Peyer's patch (tissue), 4 donors: ENCODE data around the gene ERC2. TPM values are rescaled to one million over a fixed set of nuclear protein-coding genes. Genes with fewer than 3 reads are reported as not detected.

ENCODE experiments used
- DNase-seq, 3 donors: peaks; one replicate each; pipeline ENCODE4 v3.0.0-alpha.2; 2017 to 2019
- H3K27ac ChIP-seq, 4 donors: fragments of 200-600 bp; sonication (generic); one replicate each; pipeline ENCODE4 v1.5.1; 2016 to 2019
- H3K27me3 ChIP-seq, 2 donors: fragments of 200-600 bp; sonication (generic); one replicate each; pipeline ENCODE4 v1.5.1; 2019
- H3K36me3 ChIP-seq, 3 donors: fragments of 200-600 bp; sonication (generic); one replicate each; pipeline ENCODE4 v1.5.1; 2016 to 2019
- H3K4me1 ChIP-seq, 4 donors: fragments of 200-600 bp; sonication (generic); one replicate each; pipeline ENCODE4 v1.5.1; 2016 to 2019
- H3K4me3 ChIP-seq, 4 donors: fragments of 200-600 bp; sonication (generic); 1 replicate in 3 of 4; 2 replicates in 1 of 4; pipeline ENCODE4 v1.5.1; 2016 to 2019; ENCODE audit warnings: mild to moderate bottlenecking in 1 of 4
- H3K9me3 ChIP-seq, 4 donors: fragments of 200-600 bp; sonication (generic); one replicate each; pipeline ENCODE4 v1.5.1; 2016 to 2019; ENCODE audit warnings: mild to moderate bottlenecking in 1 of 4
- POLR2A ChIP-seq, 2 donors: fragments of 450-650 bp; IDR thresholded peaks; one replicate each; pipeline ENCODE4 v1.5.1; 2017; ENCODE audit warnings: antibody characterized with exemption in 2 of 2, mild to moderate bottlenecking in 2 of 2, moderate library complexity in 2 of 2
- total RNA-seq, 4 donors: library from RNA; depleted of rRNA; stranded (reverse); fragments of >200 nt; gene quantifications; one replicate each; pipeline ENCODE4 v1.1.0, GENCODE V29; 2016
- TF ChIP-seq, protein P1 (sequence below), 6 experiments: fragments of 450-650 bp in 4 of 6; fragments of 200-600 bp in 2 of 6; sonication (generic) in 1 of 6; IDR thresholded peaks; one replicate each; pipeline ENCODE4 v1.5.1; 2017 to 2019; ENCODE audit warnings: antibody characterized with exemption in 6 of 6, mild to moderate bottlenecking in 3 of 6, moderate library complexity in 1 of 6

The ERC2 gene
- total RNA-seq, 4 donors from 2014 or later: 0.18 to 0.83 TPM; not detected in 2

DNA sequence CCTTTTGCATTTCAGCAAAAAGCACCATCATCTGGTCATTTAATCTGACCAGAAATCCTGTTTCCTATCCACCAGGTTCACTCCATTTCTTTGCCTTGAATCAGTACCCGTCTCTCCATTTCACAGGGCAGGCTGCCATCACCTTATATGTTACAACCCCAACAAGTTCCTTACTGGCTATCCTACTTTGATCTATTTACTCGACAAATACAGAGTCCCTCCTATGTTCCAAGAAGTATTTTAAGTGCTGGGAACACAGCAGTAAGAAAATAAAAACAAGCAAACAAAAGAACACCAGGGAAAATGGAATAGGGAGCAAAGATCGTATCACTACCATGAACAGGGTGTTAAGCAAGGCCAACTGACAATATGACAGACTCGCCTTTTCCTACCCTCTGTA lies 685.9 kb downstream of the ERC2 start:
- Histone ChIP-seq H3K36me3 (no peaks in the 10 kb centered on the region), H3K27ac (no peak overlapping the region), H3K4me3 (no peak overlapping the region), H3K27me3 (no peaks in the 10 kb centered on the region), H3K9me3 (no peaks in the 10 kb centered on the region), H3K4me1 (no peaks in the 10 kb centered on the region)
- DNase-seq: no peak
- TF ChIP-seq, protein P1, sequence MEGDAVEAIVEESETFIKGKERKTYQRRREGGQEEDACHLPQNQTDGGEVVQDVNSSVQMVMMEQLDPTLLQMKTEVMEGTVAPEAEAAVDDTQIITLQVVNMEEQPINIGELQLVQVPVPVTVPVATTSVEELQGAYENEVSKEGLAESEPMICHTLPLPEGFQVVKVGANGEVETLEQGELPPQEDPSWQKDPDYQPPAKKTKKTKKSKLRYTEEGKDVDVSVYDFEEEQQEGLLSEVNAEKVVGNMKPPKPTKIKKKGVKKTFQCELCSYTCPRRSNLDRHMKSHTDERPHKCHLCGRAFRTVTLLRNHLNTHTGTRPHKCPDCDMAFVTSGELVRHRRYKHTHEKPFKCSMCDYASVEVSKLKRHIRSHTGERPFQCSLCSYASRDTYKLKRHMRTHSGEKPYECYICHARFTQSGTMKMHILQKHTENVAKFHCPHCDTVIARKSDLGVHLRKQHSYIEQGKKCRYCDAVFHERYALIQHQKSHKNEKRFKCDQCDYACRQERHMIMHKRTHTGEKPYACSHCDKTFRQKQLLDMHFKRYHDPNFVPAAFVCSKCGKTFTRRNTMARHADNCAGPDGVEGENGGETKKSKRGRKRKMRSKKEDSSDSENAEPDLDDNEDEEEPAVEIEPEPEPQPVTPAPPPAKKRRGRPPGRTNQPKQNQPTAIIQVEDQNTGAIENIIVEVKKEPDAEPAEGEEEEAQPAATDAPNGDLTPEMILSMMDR (IDR thresholded peaks at IDR 0.05): no peak
- no peak for TF ChIP-seq POLR2A (IDR thresholded peaks at IDR 0.05)

DNA sequence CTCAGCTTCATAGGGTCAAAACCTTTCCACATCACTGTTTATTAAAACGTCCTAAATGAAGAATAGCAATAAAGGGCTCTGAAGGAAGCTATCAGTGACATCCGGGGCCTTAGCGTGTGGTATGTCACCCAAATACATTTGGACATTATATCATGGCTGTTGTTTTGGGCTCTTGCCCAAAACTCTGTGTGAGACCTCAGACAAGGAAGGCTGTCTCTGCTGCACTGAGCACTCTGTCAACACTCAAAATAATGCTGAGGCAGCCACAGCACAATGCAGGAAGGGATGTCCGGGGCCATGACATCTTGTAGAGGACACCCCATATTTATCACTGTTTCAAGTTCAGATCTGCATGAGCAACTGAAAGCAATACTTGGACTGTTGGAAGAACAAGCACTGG lies 687.4 kb downstream of the ERC2 start:
- Histone ChIP-seq H3K27ac (no peak overlapping the region), H3K4me1 (no peaks in the 10 kb centered on the region), H3K27me3 (no peaks in the 10 kb centered on the region), H3K9me3 (no peaks in the 10 kb centered on the region), H3K36me3 (no peaks in the 10 kb centered on the region), H3K4me3 (no peak overlapping the region)
- no peak for DNase-seq
- no peak for TF ChIP-seq POLR2A (IDR thresholded peaks at IDR 0.05)

DNA sequence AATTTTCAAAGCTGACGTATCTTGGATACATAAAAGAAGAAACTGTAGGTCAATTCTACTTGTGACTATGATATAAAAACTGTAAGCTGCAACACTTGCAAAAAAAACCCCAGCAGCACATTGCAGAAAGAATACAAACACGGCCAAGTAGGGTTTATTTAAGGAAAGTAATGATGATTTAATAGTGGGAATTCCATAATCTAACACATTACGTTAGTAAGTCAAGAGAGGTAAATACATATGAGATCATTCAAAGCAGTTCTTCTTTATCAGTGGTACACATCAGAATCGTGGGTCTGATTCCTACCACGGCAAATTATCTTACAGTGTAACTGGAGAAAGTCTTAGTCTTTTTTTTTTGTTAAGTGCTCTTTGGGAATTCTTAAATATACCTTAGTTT lies 688.7 kb downstream of the ERC2 start:
- TF ChIP-seq, protein P1 (IDR thresholded peaks at IDR 0.05): no peak
- TF ChIP-seq POLR2A (IDR thresholded peaks at IDR 0.05): no peak
- Histone ChIP-seq H3K4me1 (no peaks in the 10 kb centered on the region), H3K27me3 (no peaks in the 10 kb centered on the region), H3K36me3 (no peaks in the 10 kb centered on the region), H3K27ac (no peak overlapping the region), H3K9me3 (no peaks in the 10 kb centered on the region), H3K4me3 (no peak overlapping the region)
- DNase-seq: no peak

DNA sequence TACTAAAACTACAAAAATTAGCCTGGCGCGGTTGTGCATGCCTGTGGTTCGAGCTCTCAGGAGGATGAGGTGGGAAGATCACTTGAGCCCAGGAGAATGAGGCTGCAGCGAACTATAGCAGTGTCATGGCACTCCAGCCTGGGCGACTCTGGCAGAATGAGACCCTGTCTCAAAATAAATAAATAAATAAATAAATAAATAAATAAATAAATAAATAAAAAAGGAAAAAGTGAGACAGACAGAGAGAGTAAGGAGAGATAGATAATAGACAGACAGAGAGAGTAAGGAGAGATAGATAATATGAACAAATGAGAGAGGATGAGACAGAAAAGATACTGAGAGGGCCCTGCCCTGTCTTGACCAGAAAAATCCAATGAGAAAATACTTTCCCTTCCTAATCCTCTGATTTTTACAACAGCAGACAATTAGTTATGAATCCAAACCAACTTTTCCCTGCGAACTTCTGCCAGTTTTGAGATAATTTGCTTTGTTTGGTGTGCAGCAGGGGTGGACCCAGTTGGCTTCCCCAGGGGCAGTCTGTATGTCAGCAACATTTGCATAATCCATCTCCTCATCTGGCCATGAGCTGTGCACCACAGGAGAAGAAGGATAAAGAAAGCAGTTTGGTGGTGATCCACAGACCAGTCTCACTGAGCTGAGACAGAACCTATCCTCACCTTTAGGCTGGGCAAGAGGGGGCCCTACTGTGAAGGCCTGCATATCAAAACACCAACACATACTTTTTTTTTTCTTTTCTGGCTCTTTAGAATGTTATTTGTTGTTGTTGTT lies 692.7 kb downstream of the ERC2 start:
- Histone ChIP-seq H3K4me1 (no peaks in the 10 kb centered on the region), H3K9me3 (no peaks in the 10 kb centered on the region), H3K27me3 (no peaks in the 10 kb centered on the region), H3K27ac (no peak overlapping the region), H3K4me3 (no peak overlapping the region), H3K36me3 (no peaks in the 10 kb centered on the region)
- DNase-seq: no peak
- TF ChIP-seq, protein P1 (IDR thresholded peaks at IDR 0.05): no peak
- no peak for TF ChIP-seq POLR2A (IDR thresholded peaks at IDR 0.05)

DNA sequence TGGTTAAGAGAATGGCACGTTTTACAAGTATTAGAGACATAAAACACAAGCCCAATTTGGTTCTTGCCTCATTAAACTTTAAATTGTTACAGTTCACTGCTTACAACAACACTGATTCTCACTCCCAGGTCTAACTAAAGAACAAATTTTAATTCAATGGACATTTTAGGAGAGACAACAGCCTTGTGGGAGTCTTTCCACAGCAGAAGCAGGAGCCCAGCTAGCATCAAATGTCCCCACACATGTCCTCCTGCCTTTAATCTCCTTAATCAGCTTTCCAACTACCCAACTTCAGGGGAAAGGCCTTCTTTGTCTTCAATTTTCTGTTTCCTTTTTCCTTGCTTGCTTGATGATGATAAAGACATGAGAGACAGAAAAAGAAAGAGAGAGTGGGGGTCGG lies 693.4 kb downstream of the ERC2 start:
- no peaks in the 10 kb centered on the region for H3K4me1 ChIP-seq
- no peaks in the 10 kb centered on the region for H3K27me3 ChIP-seq

DNA sequence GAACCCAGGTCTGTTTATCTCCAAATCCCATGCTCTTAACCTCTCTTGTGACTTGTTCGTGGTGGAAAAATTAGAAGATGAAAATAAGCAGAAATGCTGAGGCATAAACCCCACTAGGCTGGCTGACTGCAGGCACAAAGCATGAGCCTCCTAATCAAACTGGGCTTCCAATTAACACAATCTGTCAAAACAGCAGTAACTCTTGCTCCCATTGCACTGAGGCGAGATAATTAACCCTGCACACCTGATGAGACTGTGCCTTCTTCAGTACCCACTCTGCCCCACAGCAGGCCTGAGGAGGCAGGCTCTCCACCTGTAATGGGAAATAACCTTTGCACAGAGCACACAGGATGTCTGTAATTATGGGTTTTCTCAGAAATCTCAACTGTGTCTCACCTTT lies 696.8 kb downstream of the ERC2 start:
- no peaks in the 10 kb centered on the region for H3K27me3 ChIP-seq
- TF ChIP-seq POLR2A (IDR thresholded peaks at IDR 0.05): no peak
- TF ChIP-seq, protein P1 (IDR thresholded peaks at IDR 0.05): no peak
- no peak overlapping the region for H3K27ac ChIP-seq
- H3K4me3 ChIP-seq: no peak overlapping the region
- H3K4me1 ChIP-seq: no peaks in the 10 kb centered on the region
- no peaks in the 10 kb centered on the region for H3K9me3 ChIP-seq
- H3K36me3 ChIP-seq: no peaks in the 10 kb centered on the region
- no peak for DNase-seq

More for the DNA sequence above, 693.4 kb downstream of the ERC2 start:
- H3K4me3 ChIP-seq: no peak overlapping the region
- TF ChIP-seq, protein P1 (IDR thresholded peaks at IDR 0.05): no peak
- TF ChIP-seq POLR2A (IDR thresholded peaks at IDR 0.05): no peak
- no peak for DNase-seq
- H3K36me3 ChIP-seq: no peaks in the 10 kb centered on the region
- no peak overlapping the region for H3K27ac ChIP-seq
- H3K9me3 ChIP-seq: no peaks in the 10 kb centered on the region
